ENCODE results near the gene EBPL.
A peak's percentile ranks its signal among the peaks of the same experiment; 100 is the strongest.
"Not testable (repeated sequence)": the region's sequence is repeated elsewhere in the genome, so short reads cannot be mapped to it uniquely, and the experiment has no call there.

EBPL gene

DNA sequence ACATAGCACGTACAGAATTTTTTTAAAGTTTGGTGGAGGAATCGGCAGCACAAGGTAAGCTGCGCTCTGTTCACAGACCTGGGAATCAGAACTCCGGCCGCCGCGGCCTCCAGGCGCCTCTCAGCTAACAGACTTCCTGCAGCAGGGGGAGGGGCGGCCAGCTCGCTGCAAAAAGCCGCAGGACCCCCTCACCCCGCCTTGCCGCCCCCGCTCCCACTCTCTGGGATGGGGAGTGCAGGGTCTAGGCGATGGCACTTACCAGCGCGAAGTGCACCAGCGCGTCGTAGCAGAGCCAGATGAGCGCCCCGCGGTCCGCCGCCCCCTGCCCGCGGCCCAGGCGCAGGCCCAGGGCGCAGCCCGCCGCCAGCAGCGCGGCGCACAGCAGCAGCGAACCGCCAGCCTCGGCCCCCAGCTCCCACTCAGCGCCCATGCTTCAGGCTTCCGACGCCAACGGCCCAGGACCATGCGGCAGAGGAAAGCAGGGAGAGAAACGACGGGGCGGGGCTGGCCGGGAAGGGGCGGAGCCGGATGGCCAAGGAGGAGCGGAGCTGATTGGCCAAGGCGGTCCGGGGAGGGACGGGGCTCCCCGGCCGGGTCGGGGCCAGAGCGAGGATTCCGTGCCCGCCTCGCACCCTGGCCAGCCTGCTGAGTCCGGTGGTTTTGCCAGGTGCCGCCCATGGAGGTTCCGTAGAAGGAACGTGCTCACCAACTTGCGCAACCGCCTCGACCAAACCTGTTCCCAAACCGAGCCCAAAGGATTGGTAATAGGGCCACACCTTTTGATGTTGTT is at the start of gene EBPL:
TSS of gene EBPL (minus strand) at position 492 of the 790 bp plus-strand sequence. CDS start at position 430, 62 bp downstream.
- DNase-seq, result peak; percentile 67

DNA sequence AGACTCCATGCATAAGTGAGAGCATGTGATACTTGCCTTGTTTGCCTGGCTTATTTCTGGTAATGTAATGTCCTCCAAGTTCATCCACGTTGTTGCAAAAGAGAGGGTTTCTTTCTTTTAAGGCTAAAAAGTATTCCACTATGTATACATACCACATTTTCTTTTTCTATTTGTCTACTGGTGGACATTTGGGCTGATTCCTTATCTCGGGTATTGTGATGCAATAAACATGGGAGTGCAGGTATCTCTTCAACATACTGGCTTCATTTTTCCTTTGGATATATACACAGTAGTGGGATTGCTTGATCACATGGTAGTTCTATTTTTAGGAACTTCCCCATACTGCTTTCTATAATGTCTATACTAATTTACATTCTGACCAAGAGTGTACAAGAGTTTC is 49.6 kb upstream of the EBPL start:
- no peak for DNase-seq

- DNase-seq, result no peak
These were observed 48.4 kb upstream of the EBPL start for GRCh38 chr13:49739498-49740187.

DNA sequence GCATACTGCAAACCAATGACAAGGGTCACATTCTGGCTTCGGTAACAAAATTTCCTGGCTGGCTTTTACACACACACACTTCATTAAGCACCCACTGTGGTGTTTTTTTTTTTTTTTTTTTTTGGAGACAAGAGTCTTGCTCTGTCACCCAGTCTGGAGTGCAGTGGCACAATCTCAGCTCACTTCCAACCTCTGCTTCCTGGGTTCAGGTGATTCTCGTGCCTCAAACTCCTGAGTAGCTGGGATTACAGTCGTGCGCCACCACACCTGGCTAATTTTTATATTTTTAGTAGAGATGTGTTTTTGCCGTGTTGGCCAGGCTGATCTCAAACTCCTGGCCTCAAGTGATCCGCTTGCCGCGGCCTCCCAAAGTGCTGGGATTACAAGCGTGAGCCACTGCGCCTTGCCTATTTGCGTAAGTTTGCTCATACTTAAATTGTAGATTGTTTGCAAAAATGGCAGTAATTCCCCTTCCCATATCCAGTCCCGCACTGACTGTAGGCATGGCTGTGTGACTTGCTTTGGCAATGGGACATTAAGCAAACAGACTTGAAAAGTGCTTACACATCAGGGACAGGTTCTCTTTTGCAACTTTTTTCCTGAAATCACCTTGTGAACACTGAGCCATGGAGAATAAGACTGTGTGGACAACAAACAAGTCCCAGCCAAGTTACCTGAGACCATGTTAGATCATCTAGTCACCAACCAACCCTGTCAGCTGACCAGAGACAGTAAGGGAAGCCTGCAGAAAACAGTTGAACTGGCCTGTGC is 42.1 kb upstream of the EBPL start:
- DNase-seq, result no peak

DNA sequence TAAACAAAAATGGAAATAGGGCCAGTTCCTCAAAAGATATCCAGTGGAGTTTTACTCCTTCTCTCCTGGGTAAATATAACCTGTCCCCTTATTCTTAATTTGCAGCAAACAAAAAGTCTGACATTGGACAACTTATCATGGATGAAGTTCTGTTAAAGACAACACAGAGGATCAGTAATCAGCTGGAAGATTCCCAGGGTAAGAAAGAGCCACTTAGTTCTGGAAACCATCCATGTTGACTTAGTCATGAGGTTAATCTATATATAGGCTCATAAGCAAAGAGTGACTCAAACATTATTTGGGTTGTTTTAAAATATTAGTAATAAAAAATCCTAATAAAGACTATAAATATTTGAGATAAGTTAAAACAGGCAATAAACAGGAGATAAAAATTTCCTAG is 40.5 kb upstream of the EBPL start:
- no peak for DNase-seq

DNA sequence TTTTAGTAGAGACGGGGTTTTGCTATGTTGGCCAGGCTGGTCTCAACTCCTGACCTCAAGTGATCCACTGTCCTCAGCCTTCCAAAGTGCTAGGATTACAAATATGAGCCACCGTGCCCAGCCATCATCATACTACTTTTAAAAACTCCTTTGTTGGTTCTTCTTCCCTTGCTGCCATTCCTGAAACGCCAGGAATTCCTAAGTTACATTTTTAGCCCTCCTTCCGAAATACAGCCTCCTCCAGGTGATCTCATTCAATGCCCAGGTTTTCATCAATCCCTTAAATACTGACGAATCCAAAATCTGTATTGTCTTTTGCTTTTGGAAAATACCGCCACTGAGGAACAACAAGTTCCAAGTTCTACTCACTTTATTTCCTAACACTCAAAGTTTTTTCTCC is 25.3 kb upstream of the EBPL start:
- no peak for DNase-seq

- no peak for DNase-seq
These were observed 23.5 kb upstream of the EBPL start for GRCh38 chr13:49714757-49715156.

GRCh38 chr13:49711218-49711863 is 20.1 kb upstream of the EBPL start:
- DNase-seq, result no peak

DNA sequence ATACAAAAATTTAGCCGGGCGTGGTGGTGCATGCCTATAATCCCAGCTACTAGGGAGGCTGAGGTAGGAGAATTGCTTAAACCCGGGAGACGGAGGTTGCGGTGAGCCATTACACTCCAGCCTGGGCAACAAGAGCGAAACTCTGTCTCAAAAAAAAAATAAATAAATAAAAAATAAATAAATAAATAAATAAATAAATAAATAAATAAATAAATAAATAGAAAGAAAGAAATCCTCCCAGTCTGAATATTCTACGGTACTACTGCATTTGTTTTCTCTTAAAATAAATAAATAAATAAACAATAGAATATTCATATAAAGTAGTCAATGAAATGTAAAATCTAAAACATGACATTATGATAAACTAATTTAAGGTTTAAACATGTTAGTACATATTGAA is 13.0 kb upstream of the EBPL start:
- DNase-seq, result not testable (repeated sequence)

- DNase-seq, result no peak
These were observed 10.2 kb upstream of the EBPL start for GRCh38 chr13:49701491-49701890.

GRCh38 chr13:49697468-49697867 is 6.2 kb upstream of the EBPL start:
- DNase-seq, result no peak

DNA sequence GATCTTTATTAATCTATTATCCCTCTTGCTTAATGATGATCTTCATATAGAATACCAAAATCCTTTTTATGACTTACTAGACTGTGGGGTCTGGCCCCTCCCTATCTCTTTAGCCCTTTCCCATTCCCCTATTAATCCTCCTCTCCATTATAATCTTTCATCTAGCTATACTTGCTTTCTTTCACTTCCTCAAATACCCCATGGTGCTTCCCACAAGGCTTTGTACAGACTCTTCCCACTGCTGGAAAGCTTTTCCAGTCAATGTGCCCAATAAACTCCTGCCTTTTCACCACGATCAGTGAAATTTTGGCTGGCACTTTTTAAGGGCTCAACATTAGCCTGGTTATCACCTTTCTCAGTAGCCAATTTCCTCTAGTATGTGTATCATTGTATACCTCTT is 3.2 kb upstream of the EBPL start:
- DNase-seq, result no peak

GRCh38 chr13:49693877-49694276 is 2.6 kb upstream of the EBPL start:
- DNase-seq, result no peak

DNA sequence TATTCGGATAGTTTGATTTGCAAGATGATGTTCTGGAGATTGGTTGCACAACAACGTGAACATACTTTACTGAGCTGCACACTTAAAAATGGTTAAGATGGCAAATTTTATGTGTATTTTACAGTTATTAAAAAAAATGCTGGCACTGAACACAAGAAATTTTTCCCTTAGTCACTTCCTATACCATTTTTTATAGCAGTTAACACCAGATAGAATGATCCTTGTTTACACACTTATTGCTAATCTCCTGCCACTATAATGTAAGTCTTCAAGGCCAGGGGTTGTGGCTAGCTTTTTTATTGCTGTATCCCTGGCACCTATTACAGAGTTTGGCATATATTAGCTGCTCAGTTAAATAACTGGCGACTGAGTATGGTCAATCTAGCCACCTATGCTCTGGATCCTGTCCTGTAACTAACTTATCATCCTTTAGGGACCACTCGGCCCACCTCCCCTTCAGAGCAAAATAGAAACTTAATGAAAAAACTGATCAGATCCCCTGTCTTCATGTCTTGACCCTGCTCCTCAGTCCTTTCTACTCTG is 2.0 kb upstream of the EBPL start:
- DNase-seq, result no peak

GRCh38 chr13:49690133-49690994 is 922 bp downstream of the EBPL start:
- peak; percentile 44 for DNase-seq

- no peak for DNase-seq
These were observed 7.8 kb downstream of the EBPL start for GRCh38 chr13:49683489-49683888.

DNA sequence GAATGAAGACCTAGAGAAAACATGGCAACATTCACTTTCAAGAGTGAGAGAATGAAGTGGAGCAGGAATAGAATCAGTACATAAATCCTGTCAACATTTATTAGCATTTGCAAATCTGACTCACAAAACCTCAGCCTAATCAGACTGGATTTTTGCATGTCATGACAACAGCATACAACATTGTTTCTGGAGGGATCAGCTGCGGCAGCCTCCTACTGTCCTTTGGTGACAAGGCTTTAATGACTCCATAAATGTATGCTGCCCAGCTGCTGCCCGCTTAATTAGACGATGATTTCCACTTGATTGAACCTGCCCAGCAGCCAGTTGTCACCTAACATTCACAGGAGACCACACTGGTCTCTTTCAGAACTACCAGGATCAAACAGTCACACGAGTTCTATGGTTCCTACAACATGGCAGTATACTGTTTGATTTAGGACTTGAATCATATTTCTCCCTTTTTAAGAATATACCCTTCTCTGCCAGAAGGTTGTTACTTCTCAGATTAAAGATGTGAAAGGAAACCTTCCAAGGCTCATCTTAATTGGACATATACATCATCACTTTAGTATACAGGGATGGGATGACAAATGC is 9.3 kb downstream of the EBPL start:
- DNase-seq, result no peak

DNA sequence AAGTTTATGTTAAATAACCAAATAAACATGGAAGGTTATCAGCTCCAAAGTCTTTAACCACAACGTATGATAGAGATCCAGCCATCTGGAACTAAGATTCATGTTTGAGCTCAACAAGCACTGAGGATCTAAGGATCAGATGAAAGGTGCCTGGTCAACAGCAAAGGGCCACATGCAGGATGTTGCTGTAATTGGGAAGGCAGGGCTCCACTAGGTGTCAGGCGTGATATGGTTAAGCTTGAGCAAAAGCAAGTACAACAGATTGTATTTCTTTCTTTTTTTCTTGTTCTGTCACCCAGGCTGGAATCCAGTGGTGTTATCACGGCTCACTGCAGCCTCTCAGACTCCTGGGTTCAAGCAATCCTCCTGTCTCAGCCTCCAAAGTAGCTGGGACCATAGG is 12.0 kb downstream of the EBPL start:
- DNase-seq, result no peak

DNA sequence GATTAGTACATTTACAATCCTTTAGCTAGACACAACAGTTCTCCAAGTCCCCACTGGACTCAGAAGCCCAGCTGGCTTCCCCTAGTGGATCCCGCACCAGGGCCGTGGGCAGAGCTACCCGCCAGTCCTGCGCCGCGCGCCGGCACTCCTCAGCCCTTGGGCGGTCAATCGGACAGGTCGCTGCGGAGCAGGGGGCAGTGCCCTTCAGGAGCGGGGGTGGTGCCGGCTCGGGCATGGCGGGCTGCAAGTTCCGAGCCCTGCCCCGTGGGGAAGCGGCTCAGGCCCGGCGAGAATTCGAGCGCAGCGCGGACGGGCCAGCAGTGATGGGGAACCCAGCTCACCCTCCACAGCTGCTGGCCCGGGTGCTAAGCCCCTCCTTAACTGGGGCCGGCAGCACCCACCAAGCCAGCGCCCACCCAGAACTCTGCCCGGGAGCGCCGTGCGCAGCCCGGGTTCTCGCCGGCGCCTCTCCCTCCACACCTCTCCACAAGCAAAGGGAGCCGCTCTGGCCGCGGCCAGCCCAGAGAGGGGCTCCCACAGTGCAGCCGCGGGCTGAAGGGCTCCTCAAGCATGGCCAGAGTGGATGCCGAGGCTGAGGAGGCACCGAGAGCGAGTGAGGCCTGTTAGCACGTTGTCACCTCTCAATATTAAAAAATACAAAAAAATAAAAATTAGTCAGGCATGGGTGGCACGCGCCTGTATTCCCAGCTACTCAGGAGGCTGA is 12.9 kb downstream of the EBPL start:
- no peak for DNase-seq

DNA sequence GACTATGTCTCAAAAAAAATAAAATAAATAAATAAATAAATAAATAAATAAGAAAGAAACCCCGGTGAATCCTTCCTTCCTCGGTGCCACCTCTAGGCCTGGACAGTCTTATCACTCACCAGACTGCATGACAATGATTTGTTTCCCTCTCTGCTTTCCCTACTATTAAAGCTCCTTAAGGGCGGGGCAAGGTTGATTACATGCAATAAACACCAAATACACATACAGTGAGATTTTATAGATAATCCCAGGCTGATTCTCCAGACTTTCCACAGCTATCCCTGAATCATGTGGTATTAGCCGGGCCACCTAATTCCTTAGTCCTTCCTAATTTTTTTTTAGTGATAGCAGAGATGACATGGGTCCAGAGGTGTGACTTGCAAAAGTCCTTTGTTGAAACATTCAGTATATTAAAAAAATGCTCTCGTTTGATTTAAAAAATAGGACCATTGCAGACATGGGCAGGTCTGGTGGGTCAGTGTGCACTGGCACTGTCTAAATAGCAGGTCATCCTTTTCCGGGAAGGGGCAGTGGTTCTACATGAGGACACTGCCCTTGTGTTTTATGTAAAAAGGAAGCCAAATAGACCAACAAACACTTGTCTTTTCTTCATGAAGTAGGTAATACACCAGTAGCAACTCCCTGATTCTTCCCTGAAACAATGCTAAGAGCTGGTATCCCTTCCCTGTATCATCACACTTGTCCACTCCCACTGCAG is 14.5 kb downstream of the EBPL start:
- DNase-seq, result no peak

All from NCI-H2029 (cell line).